ENCODE results near the gene MTF1.
A peak's percentile ranks its signal among the peaks of the same experiment; 100 is the strongest.
"Not testable (repeated sequence)": the region's sequence is repeated elsewhere in the genome, so short reads cannot be mapped to it uniquely, and the experiment has no call there.

Gene MTF1

DNA sequence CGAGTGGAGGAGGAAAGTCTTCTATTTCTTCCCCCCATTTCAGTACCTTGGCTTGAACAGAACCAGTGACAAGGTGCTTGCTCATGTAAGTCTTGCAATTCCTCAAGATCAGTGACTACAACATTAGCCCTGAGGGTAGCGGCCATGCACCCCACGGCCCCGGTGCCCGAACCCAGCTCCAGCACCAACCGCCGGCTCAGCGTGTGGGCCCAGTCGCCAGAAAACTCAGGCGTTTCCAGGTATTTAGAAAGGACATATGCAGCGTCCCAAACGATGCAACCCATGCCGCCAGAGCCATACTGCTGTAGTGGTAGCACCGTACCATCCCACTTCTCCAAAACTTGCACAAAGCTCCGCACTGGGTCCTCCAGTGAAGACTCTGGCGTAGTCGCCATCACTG lies 76.9 kb downstream of the MTF1 start:
- no peak for DNase-seq

DNA sequence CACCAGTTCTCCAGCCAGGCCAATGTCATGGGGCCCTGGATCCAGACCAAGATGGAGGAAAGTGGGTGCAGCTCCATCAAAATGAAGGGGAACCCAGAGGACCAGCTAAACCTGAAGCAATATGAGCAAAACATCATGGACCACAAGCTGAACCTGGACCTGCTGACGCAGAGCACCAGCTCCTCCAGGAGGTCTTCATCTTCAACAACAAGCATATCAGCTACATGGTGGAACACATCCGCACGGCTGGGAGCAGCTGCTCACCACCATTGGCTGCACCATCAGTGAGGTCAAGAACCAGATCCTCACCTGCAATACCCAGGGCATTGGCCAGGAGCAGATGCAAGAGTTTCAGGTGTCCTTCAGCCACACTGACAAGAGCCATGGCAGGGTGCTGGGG lies 80.7 kb downstream of the MTF1 start:
- no peak for DNase-seq

DNA sequence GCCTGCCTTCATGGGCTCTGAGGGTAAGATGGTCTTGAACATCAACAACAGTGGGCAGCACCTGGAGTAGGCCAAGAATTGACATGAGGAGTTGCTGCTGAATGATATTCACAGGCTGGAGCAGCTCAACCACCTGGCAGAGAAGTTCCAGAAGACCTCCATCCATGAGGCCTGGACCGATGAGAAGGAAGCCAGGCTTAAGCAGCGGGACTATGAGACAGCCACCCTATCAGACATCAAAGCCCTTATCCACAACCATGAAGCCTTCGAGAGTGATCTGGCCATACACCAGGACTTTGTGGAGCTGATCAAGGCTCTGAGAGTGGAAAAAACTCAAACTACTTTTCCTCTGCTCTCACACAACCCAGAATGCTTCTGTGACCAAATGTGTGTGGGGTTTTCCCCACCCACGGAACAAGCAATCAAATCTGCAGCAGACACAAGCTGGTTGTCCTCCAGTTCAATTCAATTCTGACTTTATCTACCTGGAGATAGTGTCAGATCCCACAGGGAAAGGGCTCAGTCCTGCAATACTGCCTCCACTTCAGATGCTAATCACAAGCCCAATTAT lies 82.4 kb downstream of the MTF1 start:
- DNase-seq, result no peak

DNA sequence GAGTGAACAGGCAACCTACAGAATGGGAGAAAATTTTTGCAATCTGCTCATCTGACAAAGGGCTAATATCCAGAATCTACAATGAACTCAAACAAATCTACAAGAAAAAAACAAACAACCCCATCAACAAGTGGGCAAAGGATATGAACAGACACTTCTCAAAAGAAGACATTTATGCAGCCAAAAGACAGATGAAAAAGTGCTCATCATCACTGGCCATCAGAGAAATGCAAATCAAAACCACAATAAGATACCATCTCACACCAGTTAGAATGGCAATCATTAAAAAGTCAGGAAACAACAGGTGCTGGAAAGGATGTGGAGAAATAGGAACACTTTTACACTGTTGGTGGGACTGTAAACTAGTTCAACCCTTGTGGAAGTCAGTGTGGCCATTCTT lies 88.0 kb downstream of the MTF1 start:
- DNase-seq, result not testable (repeated sequence)

DNA sequence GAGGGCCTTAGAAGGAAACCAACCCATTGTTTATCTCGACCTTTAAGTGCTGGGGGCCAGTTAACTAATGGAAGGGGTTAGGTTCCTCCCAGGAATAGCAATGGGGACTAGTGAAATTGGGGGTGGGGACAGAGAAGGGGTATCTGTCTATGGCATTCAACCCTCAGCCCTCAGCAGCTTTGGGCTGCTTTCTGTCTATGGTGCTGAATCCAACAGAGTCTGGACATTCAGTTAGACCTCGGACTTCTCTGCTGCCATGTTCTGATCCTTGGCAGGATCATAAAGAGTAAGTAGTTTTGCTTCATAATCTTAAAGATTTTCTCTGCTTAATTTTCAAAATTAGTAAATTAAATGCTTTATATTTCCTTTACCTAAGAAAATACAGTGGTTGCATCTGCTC lies 91.9 kb downstream of the MTF1 start:
- no peak for DNase-seq

DNA sequence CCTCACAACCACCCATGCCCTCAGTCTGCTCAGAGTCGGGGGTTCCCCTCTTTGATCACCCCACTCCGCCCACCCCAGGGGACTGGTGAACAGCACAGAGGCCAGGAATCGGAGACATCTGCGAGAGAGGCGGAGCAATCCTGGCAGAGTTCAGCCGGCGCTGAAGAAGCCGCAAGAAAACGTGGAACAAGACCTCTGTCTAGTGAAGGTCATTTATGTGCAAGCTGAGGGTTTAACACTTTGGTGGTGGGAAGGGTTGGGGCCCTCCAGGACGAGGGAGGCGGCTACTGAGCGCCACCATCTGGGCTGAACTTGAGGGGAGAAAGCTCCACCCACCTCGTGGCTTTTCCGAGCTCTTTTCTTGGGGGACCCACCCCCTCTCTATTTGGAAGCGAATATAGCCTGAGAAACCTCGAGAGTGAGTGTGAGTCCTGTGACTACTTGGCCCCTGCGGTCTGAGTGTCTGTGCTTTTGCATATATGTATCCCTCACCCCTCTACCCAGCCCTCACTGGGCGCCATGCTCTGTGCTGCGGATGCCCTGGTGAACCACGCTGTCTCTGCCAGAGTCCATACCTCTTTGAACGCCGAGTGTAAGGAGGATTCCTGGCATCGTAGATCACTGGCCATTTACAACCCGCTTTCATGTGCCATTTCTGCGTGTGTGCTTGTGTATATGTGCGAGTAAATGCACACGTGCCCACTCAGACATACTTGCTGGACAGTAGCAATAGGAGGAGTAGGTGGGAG lies 93.3 kb downstream of the MTF1 start:
- DNase-seq, result no peak

DNA sequence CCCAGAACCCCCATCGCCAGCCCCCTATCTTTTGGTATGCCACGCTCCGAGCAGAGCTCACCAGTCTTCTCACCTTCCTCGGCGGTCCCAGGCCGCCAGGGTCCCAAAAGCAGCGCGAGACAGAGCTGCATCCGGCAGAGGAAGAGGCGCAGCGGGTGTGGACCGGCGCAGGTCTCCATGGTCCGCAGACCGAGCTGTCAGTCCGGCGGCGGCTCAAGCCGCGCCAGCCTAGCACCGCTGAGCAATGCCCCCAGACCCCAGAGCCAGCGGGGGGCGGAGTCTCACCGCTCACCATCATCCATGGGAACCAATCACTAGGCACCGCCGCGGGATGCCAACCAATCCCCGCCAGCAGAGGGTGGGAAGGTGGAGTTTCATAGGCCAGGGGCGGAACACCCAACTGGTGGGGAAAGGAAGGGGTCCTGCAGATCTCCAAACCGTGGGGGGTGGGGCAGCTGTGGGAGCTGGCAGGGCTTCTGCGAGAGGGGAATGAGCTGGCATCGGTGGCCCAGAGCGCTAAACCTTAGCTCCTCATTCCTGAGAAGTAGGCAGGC lies 94.4 kb downstream of the MTF1 start, which contains the start of gene EPHA10:
Gene EPHA10 (minus strand): TSS at position 233 of the 554 bp plus-strand sequence. CDS start 54 bp downstream, at position 179.
- DNase-seq, result peak in 1 of 2 experiments; percentile 29

DNA sequence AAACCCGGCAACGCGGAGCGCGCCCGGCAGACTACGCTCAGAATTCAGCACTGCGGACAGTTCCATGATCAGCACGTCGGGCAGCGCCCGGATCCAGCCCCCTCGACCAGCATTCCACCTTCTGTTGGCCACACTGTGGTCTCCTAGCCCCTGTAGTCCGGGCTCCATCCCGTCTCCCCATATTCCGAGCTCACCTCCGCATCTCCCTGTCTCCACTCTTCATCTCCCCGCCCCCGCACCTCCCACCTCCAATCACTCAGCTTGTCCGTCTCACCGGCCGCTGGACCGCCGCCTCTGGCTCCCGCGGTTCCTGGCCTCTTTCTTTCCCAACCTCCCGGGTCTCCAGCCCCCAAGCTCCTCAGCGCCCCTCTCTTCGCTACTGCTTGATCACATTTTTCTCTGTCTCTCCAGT lies 95.0 kb downstream of the MTF1 start:
- no peak for DNase-seq

DNA sequence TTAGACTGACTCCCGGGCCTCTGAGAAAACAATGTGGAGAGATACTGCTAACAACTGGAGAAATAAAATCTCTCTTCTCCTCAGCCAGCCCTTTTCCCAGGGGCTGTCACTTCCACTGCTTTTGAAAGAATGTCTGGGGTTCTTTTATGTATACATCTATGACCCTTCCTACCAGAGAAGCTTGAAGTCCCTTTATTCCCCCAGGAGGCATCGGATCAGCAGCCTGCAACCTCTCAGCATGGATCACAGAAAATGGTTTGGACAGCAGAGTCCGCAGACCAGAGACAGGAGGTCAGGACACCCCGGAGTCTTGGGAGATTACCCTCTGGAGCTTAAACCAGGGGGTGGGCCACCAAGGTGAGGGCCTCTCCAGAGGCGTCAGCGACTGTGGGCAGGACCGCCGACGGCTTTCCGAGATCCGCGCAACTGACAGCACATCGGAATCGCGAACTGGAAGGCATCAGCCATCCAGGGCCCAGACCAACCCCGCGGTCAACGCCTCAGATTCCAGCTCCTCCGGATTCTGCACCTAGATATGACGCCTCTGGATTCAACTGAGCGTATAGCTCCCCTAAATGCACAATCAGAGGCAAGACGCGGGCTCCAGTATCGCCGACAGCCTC lies 95.5 kb downstream of the MTF1 start:
- DNase-seq, result no peak

DNA sequence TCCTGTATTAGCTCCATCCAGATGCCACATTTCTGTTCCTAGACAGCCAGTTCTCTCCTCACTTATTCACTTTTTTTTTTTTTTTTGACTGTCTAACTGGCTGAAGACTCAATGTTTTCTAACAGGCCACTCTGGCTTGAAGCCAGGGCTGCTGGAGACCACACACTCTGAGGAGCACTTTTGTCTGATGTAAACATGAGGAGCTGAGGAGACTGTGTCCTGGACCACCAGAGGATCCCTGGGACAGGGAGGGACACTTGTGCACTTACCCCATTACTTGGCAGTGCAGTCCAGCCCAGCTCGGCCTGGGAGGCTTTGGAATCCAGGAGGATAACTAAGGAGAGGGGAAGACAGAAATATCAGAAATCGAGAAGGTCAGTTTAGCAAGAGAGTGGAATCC lies 96.9 kb downstream of the MTF1 start:
- DNase-seq, result no peak

DNA sequence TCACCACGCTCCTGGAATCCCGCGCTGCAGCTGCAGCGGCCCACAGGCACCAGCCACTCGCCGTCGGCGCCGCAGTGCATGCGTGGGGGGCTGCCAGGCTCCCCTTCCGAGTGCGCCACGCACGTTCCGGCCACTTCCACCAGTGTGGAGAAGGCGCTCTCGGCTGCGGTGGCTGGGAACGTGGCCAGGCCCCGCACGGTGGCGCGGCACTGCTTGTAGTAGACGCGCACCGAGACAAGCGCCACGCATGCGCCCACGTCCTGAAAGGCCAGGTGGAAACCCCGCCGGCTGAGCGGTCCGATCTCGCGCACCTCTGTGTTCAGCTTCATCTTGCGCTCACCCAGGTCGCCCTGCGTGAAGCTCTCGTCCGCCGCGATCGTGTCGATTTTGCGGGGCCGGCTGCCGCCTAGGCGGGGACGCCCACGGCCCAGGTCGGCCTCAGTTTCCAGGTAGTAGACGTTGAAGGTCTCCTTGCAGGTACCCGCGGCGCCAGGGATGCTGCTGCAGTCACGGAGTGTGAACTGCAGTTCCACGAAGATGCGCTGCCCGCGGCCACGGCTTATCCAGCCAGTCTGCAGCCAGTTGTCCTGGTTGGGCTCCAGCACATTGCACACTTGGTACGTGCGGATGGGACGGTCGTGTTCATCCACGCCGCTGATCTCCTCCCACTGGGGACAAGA lies 97.8 kb downstream of the MTF1 start:
- DNase-seq, result no peak

Data from NCI-H187 (cell line).